VCaP (cell line): Measurements from ENCODE around the gene KCNAB1.

Source experiments
- H3K27ac ChIP-seq: fragments of 450-650 bp; 2 replicates; pipeline ENCODE4 v1.5.1; 2017
- TF ChIP-seq, protein P1 (sequence below): fragments of 450-650 bp; conservative IDR thresholded peaks from 2 replicates; pipeline ENCODE4 v1.5.1; 2017; ENCODE audit warnings: mild to moderate bottlenecking, moderate library complexity

Gene KCNAB1

GRCh38 chr3:156471431-156471830 lies 351.1 kb downstream of the KCNAB1 start:
- H3K27ac ChIP-seq, result no peak overlapping the region
- TF ChIP-seq, protein P1, sequence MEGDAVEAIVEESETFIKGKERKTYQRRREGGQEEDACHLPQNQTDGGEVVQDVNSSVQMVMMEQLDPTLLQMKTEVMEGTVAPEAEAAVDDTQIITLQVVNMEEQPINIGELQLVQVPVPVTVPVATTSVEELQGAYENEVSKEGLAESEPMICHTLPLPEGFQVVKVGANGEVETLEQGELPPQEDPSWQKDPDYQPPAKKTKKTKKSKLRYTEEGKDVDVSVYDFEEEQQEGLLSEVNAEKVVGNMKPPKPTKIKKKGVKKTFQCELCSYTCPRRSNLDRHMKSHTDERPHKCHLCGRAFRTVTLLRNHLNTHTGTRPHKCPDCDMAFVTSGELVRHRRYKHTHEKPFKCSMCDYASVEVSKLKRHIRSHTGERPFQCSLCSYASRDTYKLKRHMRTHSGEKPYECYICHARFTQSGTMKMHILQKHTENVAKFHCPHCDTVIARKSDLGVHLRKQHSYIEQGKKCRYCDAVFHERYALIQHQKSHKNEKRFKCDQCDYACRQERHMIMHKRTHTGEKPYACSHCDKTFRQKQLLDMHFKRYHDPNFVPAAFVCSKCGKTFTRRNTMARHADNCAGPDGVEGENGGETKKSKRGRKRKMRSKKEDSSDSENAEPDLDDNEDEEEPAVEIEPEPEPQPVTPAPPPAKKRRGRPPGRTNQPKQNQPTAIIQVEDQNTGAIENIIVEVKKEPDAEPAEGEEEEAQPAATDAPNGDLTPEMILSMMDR, result no peak

DNA sequence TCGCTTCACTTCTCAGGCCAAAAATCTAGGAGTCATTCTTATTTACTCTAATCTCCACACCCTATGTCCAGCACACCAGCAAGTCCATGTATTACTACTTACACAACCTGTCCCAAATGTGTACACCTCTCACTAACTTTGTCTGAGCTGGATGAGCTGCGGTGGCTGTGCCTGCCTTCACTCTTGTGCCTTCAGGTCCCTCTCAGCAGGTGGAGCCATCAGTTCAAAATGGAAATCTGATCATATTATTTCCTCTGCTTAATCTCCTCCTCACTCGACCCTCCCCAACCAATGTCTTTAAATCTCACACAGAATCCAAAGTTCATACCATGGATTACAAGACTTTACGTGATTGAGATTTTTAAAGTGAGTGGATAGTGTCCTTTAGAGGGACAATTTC lies 351.8 kb downstream of the KCNAB1 start:
- TF ChIP-seq, protein P1, result no peak

DNA sequence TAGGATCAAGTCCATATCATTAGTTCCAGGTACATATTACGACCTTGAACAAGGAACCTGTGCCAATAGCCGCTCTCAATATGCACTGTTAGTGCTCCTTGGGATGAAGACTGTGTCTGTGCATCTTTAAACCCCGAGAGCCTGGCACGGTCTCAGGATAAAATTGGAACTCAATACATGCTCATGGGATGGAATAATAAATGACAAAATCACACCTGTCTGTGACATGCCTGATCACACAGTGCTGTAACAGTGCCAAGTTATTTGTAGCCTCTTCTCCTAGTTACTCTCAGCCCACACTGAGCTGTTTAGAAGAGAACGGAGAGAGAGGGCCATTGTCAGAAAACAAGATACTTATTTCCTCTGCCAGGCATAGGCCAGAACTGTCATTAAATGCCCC lies 352.3 kb downstream of the KCNAB1 start:
- TF ChIP-seq, protein P1, result no peak
- H3K27ac ChIP-seq, result no peak overlapping the region

More for the DNA sequence above, 351.8 kb downstream of the KCNAB1 start:
- H3K27ac ChIP-seq, result no peak overlapping the region

DNA sequence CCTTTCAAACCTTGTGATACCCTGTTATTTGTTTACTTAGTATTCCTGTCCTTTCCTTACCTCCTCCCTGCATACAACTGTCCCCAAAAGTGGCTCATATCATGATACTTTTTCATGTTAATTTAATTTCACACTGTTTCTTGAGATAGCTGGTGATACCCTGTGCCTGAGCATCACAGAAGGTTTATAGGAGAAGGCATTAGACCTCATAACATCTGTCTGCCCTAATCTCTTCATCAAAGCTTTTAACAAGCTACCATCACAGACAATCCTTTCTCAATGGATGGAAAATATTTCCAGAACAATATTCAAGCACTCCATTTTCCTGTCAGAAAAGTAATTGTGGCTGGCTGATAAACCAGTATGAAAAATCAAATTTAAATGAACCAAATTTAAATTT lies 353.0 kb downstream of the KCNAB1 start:
- H3K27ac ChIP-seq, result no peak overlapping the region
- TF ChIP-seq, protein P1, result no peak

DNA sequence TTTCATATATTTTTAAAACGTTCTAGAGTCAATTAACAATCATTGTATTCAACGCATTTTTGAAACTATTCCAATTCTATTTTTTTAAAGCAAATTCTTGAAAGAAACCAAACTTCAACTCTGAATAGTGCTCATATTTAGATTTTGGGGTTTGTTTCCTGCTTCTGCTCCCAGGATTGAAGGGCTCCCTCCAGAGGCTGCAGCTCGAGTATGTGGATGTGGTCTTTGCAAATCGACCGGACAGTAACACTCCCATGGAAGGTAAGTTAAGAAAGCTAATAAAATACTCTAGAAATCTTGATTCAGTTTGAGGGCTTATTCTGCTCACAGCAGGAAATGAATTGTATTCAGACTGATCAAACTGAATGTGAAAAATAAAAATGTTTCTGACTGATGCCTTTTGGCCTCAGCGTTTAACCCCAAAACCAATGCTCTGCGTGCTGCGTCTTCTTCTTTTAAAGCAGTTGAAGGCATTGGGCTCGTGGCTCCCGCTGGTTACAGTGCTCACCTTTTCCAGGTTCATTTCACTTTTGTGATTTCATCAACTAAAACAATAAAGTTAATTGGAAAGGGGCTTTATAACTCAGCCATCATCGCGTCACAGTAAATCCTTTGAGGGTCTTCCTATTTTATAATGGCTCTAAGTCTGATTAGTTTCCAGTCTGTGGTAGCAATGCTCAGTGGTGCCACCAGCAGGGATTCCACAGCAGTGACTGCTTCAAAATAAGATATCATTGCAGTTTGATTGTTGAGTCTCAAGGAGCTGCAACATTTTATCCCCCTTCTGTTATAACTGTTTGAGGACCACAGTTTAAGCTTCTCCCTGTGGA lies 354.4 kb downstream of the KCNAB1 start:
- TF ChIP-seq, protein P1, result peak; percentile 11
- no peak overlapping the region for H3K27ac ChIP-seq

- TF ChIP-seq, protein P1, result no peak
- H3K27ac ChIP-seq, result no peak overlapping the region
Measured at GRCh38 chr3:156477323-156477722, 356.9 kb downstream of the KCNAB1 start.

GRCh38 chr3:156478891-156479290 lies 358.5 kb downstream of the KCNAB1 start:
- TF ChIP-seq, protein P1, result no peak
- H3K27ac ChIP-seq, result no peak overlapping the region
